Thymus (tissue), 11 donors: ENCODE data around the gene HDDC2. TPM values are rescaled to one million over a fixed set of nuclear protein-coding genes. Genes with fewer than 3 reads are reported as not detected.

Experiments
- DNase-seq, 9 donors: peaks; one replicate each; pipeline ENCODE4 v3.0.0-alpha.2; 2013; ENCODE audit warnings: low spot score in 9 of 9, low read depth in 6 of 9, missing footprints in 1 of 9
- H3K27ac ChIP-seq, 2 donors: one replicate each; pipeline ENCODE4 v1.5.1; 2013; ENCODE audit warnings: control low read depth in 1 of 2, low read depth in 1 of 2, low read length in 1 of 2, mild to moderate bottlenecking in 1 of 2, moderate library complexity in 1 of 2
- H3K27me3 ChIP-seq, 2 donors: one replicate each; pipeline ENCODE4 v1.5.1; 2013; ENCODE audit warnings: low read length in 1 of 2; ENCODE audit not compliant: control insufficient read depth in 2 of 2, insufficient read depth in 1 of 2
- H3K36me3 ChIP-seq, 2 donors: one replicate each; pipeline ENCODE4 v1.5.1; 2013; ENCODE audit warnings: low read length in 1 of 2, mild to moderate bottlenecking in 1 of 2, moderate library complexity in 1 of 2; ENCODE audit not compliant: control insufficient read depth in 2 of 2, insufficient read depth in 2 of 2
- H3K4me1 ChIP-seq, 2 donors: one replicate each; pipeline ENCODE4 v1.5.1; 2013; ENCODE audit warnings: low read length in 2 of 2; ENCODE audit not compliant: control insufficient read depth in 2 of 2, insufficient read depth in 2 of 2
- H3K4me3 ChIP-seq, 2 donors: one replicate each; pipeline ENCODE4 v1.5.1; 2013; ENCODE audit warnings: low read length in 2 of 2, control low read depth in 1 of 2, mild to moderate bottlenecking in 1 of 2
- H3K9me3 ChIP-seq, 2 donors: one replicate each; pipeline ENCODE4 v1.5.1; 2013; ENCODE audit warnings: low read length in 1 of 2, mild to moderate bottlenecking in 1 of 2; ENCODE audit not compliant: control insufficient read depth in 2 of 2, insufficient read depth in 1 of 2
- WGBS: extraction: QIAGEN DNeasy Blood & Tissue Kit; methylation state at CpG from one replicate; pipeline ENCODE4 v1.1.7; 2013; 5-methylcytosine and 5-hydroxymethylcytosine counted together
- polyA plus RNA-seq: library from polyadenylated mRNA; stranded (reverse); fragments of 200-250 nt; gene quantifications from one replicate; pipeline ENCODE4 v1.2.3, GENCODE V29; 2013
- total RNA-seq: library from RNA; stranded (reverse); fragments of 120-200 nt; gene quantifications from one replicate; pipeline ENCODE4 v1.2.4, GENCODE V29; 2013
- donor health status: healthy.

Gene HDDC2
- total and polyA plus RNA-seq, 2 donors, result 64.5 to 72.6 TPM

DNA sequence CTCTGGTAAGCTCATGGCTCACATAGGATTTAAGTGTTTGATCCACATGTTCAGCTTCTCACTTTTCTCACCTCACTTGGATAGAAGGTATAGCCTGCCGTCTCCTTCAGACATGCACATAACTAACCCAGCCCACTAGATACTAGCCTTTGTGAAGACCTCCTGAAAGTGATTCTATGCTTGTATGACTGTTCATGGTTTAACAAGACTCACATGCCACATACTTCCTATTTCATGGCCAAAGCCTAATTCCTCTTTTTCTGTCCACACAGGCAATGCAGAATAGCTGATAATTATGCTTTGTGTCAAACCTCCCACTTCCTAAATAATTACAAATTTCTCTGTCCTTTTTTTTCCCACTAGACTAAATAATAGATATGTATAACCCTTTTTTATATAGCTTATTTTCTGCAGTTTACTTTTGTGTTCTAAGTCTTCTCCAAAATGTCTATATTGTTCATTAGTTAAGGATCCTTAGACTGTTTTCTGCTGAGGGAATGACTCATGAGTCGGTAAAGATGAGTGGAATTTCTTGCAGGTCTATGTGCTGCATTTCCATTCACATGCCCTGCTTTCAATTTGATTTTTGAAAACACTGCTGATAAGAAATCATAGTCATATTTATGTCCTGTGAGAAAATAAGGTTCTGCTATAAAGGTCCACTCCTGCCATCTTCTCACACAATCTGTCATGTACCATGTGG lies 43.0 kb downstream of the HDDC2 start:
- Histone ChIP-seq H3K36me3 (no peaks in the 10 kb centered on the region), H3K4me3 (no peak overlapping the region), H3K4me1 (no peaks in the 10 kb centered on the region), H3K27ac (no peak overlapping the region), H3K9me3 (peaks cover 0 to 1% of the 10 kb centered on the region in 2 donors), H3K27me3 (no peaks in the 10 kb centered on the region)
- DNase-seq, result no peak
- WGBS, result 85% methylated on average over 2 of the region's 2 CpGs

GRCh38 chr6:125257351-125257750 lies 44.4 kb downstream of the HDDC2 start:
- H3K36me3 ChIP-seq, result no peaks in the 10 kb centered on the region
- no peaks in the 10 kb centered on the region for H3K4me1 ChIP-seq
- WGBS, result 97% methylated on average over 3 of the region's 3 CpGs
- H3K27ac ChIP-seq, result no peak overlapping the region
- DNase-seq, result no peak
- no peaks in the 10 kb centered on the region for H3K9me3 ChIP-seq
- no peaks in the 10 kb centered on the region for H3K27me3 ChIP-seq
- H3K4me3 ChIP-seq, result no peak overlapping the region

- H3K4me1 ChIP-seq, result no peaks in the 10 kb centered on the region
- 78% methylated on average over 3 of the region's 3 CpGs for WGBS
- no peak for DNase-seq
- H3K36me3 ChIP-seq, result no peaks in the 10 kb centered on the region
- H3K27me3 ChIP-seq, result no peaks in the 10 kb centered on the region
- H3K27ac ChIP-seq, result no peak overlapping the region
- H3K4me3 ChIP-seq, result no peak overlapping the region
- H3K9me3 ChIP-seq, result no peaks in the 10 kb centered on the region
Observed at GRCh38 chr6:125255201-125255600, 46.6 kb downstream of the HDDC2 start.

DNA sequence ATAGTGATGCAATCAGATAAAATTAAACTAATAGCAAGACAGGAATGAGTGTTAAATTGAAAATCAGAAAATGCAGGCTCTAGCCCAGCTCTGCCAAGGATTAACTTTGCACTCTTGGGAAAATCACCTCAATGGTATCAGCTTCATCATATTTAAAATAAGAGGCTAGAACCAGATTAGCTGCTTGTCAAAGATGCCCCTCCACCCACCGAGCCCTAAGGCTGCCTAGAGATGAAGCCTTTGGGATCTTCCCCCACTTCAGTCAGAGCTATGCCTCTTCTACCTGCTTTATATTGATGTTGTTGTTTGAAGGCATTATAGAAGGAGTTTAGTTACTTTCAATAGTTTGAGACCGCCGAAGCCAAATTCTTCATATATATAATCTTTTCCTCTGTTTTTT lies 47.4 kb downstream of the HDDC2 start:
- Histone ChIP-seq H3K9me3 (no peaks in the 10 kb centered on the region), H3K4me1 (no peaks in the 10 kb centered on the region)
- 97% methylated on average over 3 of the region's 3 CpGs for WGBS

GRCh38 chr6:125253881-125254280 lies 47.9 kb downstream of the HDDC2 start:
- Histone ChIP-seq H3K9me3 (no peaks in the 10 kb centered on the region), H3K36me3 (no peaks in the 10 kb centered on the region), H3K4me1 (no peaks in the 10 kb centered on the region), H3K4me3 (no peak overlapping the region), H3K27ac (no peak overlapping the region), H3K27me3 (no peaks in the 10 kb centered on the region)
- WGBS, result 95% methylated on average over 2 of the region's 2 CpGs
- no peak for DNase-seq

More for the DNA sequence above, 47.4 kb downstream of the HDDC2 start:
- Histone ChIP-seq H3K4me3 (no peak overlapping the region), H3K36me3 (no peaks in the 10 kb centered on the region), H3K27me3 (no peaks in the 10 kb centered on the region), H3K27ac (no peak overlapping the region)
- DNase-seq, result no peak

DNA sequence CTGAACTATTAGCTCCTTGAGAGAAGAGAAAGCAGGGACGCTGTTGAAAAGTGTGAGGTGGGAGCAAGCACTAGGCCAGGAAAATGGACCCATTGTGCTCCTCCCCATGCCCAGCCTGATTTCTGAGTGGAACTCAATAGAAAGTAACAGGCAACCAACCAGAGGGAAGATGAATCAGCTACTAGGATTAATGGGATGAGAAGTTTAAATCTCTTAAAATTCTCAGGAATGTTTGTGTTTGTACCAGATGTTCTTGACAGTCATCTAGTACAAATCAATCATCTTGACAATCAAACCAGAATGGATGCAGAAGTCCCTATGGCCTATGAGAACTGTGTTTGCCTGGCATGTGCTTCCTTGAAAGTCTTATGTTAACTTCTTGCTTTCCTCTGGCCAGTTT lies 48.9 kb downstream of the HDDC2 start:
- no peak for DNase-seq
- H3K27me3 ChIP-seq, result no peaks in the 10 kb centered on the region
- no peak overlapping the region for H3K4me3 ChIP-seq
- H3K27ac ChIP-seq, result no peak overlapping the region
- H3K9me3 ChIP-seq, result no peaks in the 10 kb centered on the region
- no peaks in the 10 kb centered on the region for H3K4me1 ChIP-seq
- no peaks in the 10 kb centered on the region for H3K36me3 ChIP-seq
- 92% methylated on average over 1 of the region's 1 CpG for WGBS

DNA sequence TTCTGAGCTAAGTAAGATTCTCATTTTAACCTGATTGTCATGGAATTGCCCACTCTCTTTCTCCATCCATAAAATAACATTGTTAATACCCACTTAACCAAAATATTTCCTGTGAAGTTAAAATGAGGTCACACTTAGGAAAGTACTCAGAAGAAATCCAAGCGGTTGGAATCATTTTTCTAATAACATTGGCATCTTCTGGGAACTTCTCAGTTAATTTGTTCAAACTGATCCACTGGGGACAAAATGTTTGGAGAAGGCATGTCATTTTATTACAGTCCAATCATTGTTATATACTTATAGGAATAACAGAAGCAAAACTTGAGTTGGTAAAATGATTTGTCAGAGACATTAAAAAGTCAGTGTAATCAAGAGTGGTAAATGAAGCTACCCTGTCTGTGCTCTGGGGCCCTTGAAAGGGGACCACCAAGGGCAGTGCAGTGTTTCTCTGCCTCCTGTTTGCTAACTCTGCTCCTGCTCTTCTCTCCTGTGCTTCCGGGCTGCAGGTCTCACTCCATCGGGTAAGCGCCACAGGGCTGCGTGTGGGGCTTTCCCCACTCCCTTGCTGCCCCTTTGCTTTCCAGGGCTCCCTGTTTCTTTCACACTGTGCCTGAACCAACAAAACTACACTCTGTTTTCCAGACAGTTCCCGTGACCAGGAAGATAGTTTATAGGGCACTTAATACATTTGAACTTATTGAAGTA lies 50.1 kb downstream of the HDDC2 start:
- H3K4me3 ChIP-seq, result no peak overlapping the region
- WGBS, result 87% methylated on average over 6 of the region's 6 CpGs
- H3K27ac ChIP-seq, result no peak overlapping the region
- no peaks in the 10 kb centered on the region for H3K9me3 ChIP-seq
- H3K36me3 ChIP-seq, result no peaks in the 10 kb centered on the region
- DNase-seq, result peak in 2 of 9 donors; percentile 4 to 7
- no peaks in the 10 kb centered on the region for H3K4me1 ChIP-seq
- no peaks in the 10 kb centered on the region for H3K27me3 ChIP-seq

DNA sequence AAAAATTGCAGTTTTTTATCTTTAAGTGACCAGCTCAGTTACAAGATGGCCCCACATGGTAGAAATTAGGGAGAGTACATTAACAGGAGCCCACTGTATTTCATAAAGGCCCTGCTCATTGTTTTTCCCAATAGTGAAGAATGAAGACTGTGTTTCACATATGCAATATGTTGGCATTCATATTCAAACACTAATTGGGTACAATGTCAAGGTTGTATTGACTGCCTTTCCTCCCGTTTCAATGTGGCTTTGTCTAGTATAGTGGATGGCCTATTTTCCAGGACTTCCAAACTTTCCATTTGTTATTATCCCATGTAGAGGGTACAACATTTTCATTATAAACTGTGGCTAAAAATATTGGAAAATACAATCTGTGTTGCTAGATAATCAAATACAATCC lies 51.3 kb downstream of the HDDC2 start:
- no peaks in the 10 kb centered on the region for H3K27me3 ChIP-seq
- H3K4me3 ChIP-seq, result no peak overlapping the region
- H3K27ac ChIP-seq, result no peak overlapping the region
- 97% methylated on average over 1 of the region's 1 CpG for WGBS
- no peak for DNase-seq
- H3K36me3 ChIP-seq, result no peaks in the 10 kb centered on the region
- H3K4me1 ChIP-seq, result no peaks in the 10 kb centered on the region
- no peaks in the 10 kb centered on the region for H3K9me3 ChIP-seq

DNA sequence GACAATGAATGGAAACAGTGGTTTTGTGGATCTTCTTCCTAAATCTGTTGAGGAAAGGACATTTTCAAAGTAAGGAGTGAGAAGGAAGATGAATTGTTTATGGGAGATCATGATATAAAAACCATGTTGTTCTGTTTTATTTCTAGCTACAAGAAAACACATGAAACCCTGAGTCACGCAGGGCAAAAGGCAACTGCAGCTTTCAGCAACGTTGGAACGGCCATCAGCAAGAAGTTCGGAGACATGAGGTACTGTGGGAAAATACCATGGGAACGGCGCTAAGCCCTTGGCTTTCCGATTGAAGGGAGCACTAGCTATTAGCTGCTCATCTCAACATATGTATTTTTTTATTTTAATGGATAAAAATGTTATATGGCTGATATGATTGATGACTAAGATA lies 53.6 kb downstream of the HDDC2 start:
- Histone ChIP-seq H3K27me3 (no peaks in the 10 kb centered on the region), H3K36me3 (no peaks in the 10 kb centered on the region), H3K4me3 (no peak overlapping the region), H3K27ac (no peak overlapping the region), H3K9me3 (no peaks in the 10 kb centered on the region), H3K4me1 (no peaks in the 10 kb centered on the region)
- DNase-seq, result no peak
- WGBS, result 96% methylated on average over 7 of the region's 7 CpGs
